GM12878 (cell line): Measurements from ENCODE around the gene C12orf56.

ENCODE experiments used
- BACH1 ChIP-seq: fragments of 450-650 bp; IDR thresholded peaks from 2 replicates; pipeline ENCODE4 v1.6.1; 2017; ENCODE audit warnings: mild to moderate bottlenecking, borderline replicate concordance
- BCL3 ChIP-seq: IDR thresholded peaks from 2 replicates; pipeline ENCODE4 v1.6.1; 2011; ENCODE audit warnings: borderline replicate concordance, low read depth, mild to moderate bottlenecking, moderate library complexity, low read length; ENCODE audit not compliant: insufficient read depth, poor library complexity, severe bottlenecking
- CTCF ChIP-seq, 3 experiments: IDR thresholded peaks in 2 of 3; conservative IDR thresholded peaks in 1 of 3; 2 replicates each; pipeline ENCODE4 v1.5.1; 2011; ENCODE audit warnings: low read depth in 3 of 3, low read length in 3 of 3, mild to moderate bottlenecking in 3 of 3, control low read depth in 2 of 3, moderate library complexity in 2 of 3, inconsistent platforms in 1 of 3, mixed read lengths in 1 of 3; ENCODE audit not compliant: control insufficient read depth in 2 of 3, insufficient read depth in 1 of 3; ENCODE audit errors: extremely low read depth in 1 of 3
- MXI1 ChIP-seq: fragments of 150-350 bp; IDR thresholded peaks from 2 replicates; pipeline ENCODE4 v1.6.1; 2011; ENCODE audit warnings: low read depth, mild to moderate bottlenecking, inconsistent platforms, low read length, improper control_type of control experiment
- NFIC ChIP-seq: IDR thresholded peaks from 2 replicates; pipeline ENCODE4 v1.6.1; 2012; ENCODE audit warnings: low read depth, mild to moderate bottlenecking, inconsistent platforms, low read length, moderate library complexity
- PBX3 ChIP-seq: IDR thresholded peaks from 2 replicates; pipeline ENCODE4 v1.6.1; 2011; ENCODE audit warnings: mild to moderate bottlenecking, low read depth, low read length, moderate library complexity; ENCODE audit not compliant: insufficient replicate concordance
- POLR2AphosphoS5 ChIP-seq: IDR thresholded peaks from 2 replicates; pipeline ENCODE4 v1.6.1; 2011; ENCODE audit warnings: mild to moderate bottlenecking, low read length, inconsistent platforms
- SUPT20H ChIP-seq: IDR thresholded peaks from 2 replicates; pipeline ENCODE4 v1.6.1; 2011; ENCODE audit warnings: low read depth, mild to moderate bottlenecking, low read length, moderate library complexity, borderline replicate concordance; ENCODE audit not compliant: control insufficient read depth
- TAF1 ChIP-seq: IDR thresholded peaks from 2 replicates; pipeline ENCODE4 v1.6.1; 2011; ENCODE audit warnings: mild to moderate bottlenecking, low read depth, low read length, borderline replicate concordance

- no peak for TF ChIP-seq CTCF (IDR thresholded peaks at IDR 0.05 in 2 of 3, conservative IDR thresholded peaks at IDR 0.05 in 1 of 3; ENCODE audit: control insufficient read depth in 2 of 3, extremely low read depth in 1 of 3, insufficient read depth in 1 of 3, low read depth in 3 of 3, low read length in 3 of 3)
- no peak for TF ChIP-seq SUPT20H
- no peak for TF ChIP-seq BACH1
- TF ChIP-seq BCL3 = no peak
- no peak for TF ChIP-seq NFIC
- TF ChIP-seq TAF1 = no peak
- TF ChIP-seq POLR2AphosphoS5 = no peak
- TF ChIP-seq MXI1 = no peak
- TF ChIP-seq PBX3 = no peak
These were observed 42.9 kb downstream of the C12orf56 start for GRCh38 chr12:64347630-64348029.
